TTC549 (cell line): ENCODE data around the gene SNRPA1.

Experiments
- FAIRE-seq: peaks from 2 replicates; lab custom pipeline; 2012; peaks lifted over from hg19 to GRCh38; lab: Jason Lieb, UNC

The SNRPA1 gene

GRCh38 chr15:101318839-101319238 is 23.8 kb upstream of the SNRPA1 start:
- FAIRE-seq = no peak

GRCh38 chr15:101318147-101318819 is 23.2 kb upstream of the SNRPA1 start:
- no peak for FAIRE-seq

- FAIRE-seq = no peak
Measured at GRCh38 chr15:101317336-101317872, 22.4 kb upstream of the SNRPA1 start.

GRCh38 chr15:101316529-101316928 is 21.5 kb upstream of the SNRPA1 start:
- no peak for FAIRE-seq

GRCh38 chr15:101315736-101316135 is 20.7 kb upstream of the SNRPA1 start:
- FAIRE-seq = no peak

- no peak for FAIRE-seq
Measured at GRCh38 chr15:101314336-101315125, 19.5 kb upstream of the SNRPA1 start.

- no peak for FAIRE-seq
Measured at GRCh38 chr15:101313041-101313761, 18.2 kb upstream of the SNRPA1 start.

- no peak for FAIRE-seq
Measured at GRCh38 chr15:101310508-101310907, 15.5 kb upstream of the SNRPA1 start.

GRCh38 chr15:101310161-101310480 is 15.1 kb upstream of the SNRPA1 start:
- no peak for FAIRE-seq

GRCh38 chr15:101309436-101310160 is 14.6 kb upstream of the SNRPA1 start:
- no peak for FAIRE-seq

- FAIRE-seq = no peak
Measured at GRCh38 chr15:101308604-101309435, 13.8 kb upstream of the SNRPA1 start.

GRCh38 chr15:101307897-101308603 is 13.0 kb upstream of the SNRPA1 start:
- FAIRE-seq = no peak

- FAIRE-seq = no peak
Measured at GRCh38 chr15:101307048-101307896, 12.2 kb upstream of the SNRPA1 start.

- FAIRE-seq = no peak
Measured at GRCh38 chr15:101306341-101307047, 11.4 kb upstream of the SNRPA1 start.

- FAIRE-seq = no peak
Measured at GRCh38 chr15:101305820-101306255, 10.8 kb upstream of the SNRPA1 start.

- no peak for FAIRE-seq
Measured at GRCh38 chr15:101303408-101303807, 8.4 kb upstream of the SNRPA1 start.

- FAIRE-seq = no peak
Measured at GRCh38 chr15:101296418-101297405, 1.7 kb upstream of the SNRPA1 start.
